AG04450 (cell line): Measurements from ENCODE around the gene COL9A2. TPM values are rescaled to one million over a fixed set of nuclear protein-coding genes. Genes with fewer than 3 reads are reported as not detected.

Source experiments
- CTCF ChIA-PET: fragments of 300-600, 350-600 bp; formaldehyde crosslinking; extraction: SDS; loops from one replicate; lab custom pipeline; 2022; ENCODE audit warnings: antibody characterized with exemption, inconsistent platforms; lab: Charles Lee
- POLR2A ChIA-PET: fragments of 350-600 bp; formaldehyde crosslinking; extraction: SDS; loops from one replicate; lab custom pipeline; 2021; ENCODE audit warnings: antibody characterized with exemption, inconsistent platforms; lab: Yijun Ruan, JAX
- DNase-seq: peaks from one replicate; pipeline ENCODE4 v3.0.0-alpha.2; 2011; ENCODE audit warnings: low read depth, low spot score
- H3K27ac ChIP-seq: one replicate; pipeline ENCODE4 v1.5.1; 2012; ENCODE audit warnings: low read depth, low read length, control low read depth
- H3K27me3 ChIP-seq: one replicate; pipeline ENCODE4 v1.6.0; 2012; ENCODE audit warnings: low read length; ENCODE audit not compliant: control insufficient read depth, insufficient read depth
- H3K4me3 ChIP-seq: 2 replicates; pipeline ENCODE4 v1.5.1; 2011; ENCODE audit warnings: mild to moderate bottlenecking, low read depth, low read length, control low read depth
- H3K9me3 ChIP-seq: 2 replicates; pipeline ENCODE4 v1.5.1; 2012; ENCODE audit warnings: low read length; ENCODE audit not compliant: control insufficient read depth, insufficient read depth
- CTCF ChIP-seq: IDR thresholded peaks from 2 replicates; pipeline ENCODE4 v1.5.1; 2011; ENCODE audit warnings: low read depth, low read length, control low read depth, inconsistent platforms
- polyA plus RNA-seq: library from polyadenylated mRNA; depleted of rRNA; stranded (reverse); fragments of >200 nt; gene quantifications from 2 replicates; pipeline ENCODE4 v1.2.3, GENCODE V29; 2011

Gene COL9A2
- polyA plus RNA-seq, 1 experiment = 1.1 TPM

GRCh38 chr1:40305451-40305850 lies 11.6 kb downstream of the COL9A2 start:
- TF ChIP-seq CTCF = peak; percentile 19; the same call in 1 of the 2 replicates
- H3K9me3 ChIP-seq = no peaks in the 10 kb centered on the region; the same call in 1 of the 2 replicates
- CTCF ChIA-PET = interaction anchor here (0.6 to 1.2 kb wide), 4 partner anchors 10 to 153 kb away, joined by 3 to 10 read pairs (median 6); no protein-coding TSS in a partner anchor
- H3K27ac ChIP-seq = no peak overlapping the region
- DNase-seq = no peak
- POLR2A ChIA-PET = interaction anchor here (0.7 kb wide), 1 partner anchor 14 kb away, joined by 14 read pairs; no protein-coding TSS in a partner anchor
- H3K4me3 ChIP-seq = no peak overlapping the region
- peaks cover 3% of the 10 kb centered on the region for H3K27me3 ChIP-seq

GRCh38 chr1:40303790-40304189 lies 13.3 kb downstream of the COL9A2 start:
- ChIA-PET POLR2A (no interaction called here), CTCF (no interaction called here)
- no peak overlapping the region for H3K27ac ChIP-seq
- H3K9me3 ChIP-seq = no peaks in the 10 kb centered on the region; the same call in 1 of the 2 replicates
- H3K4me3 ChIP-seq = no peak overlapping the region
- no peak for DNase-seq
- no peak for TF ChIP-seq CTCF
- peaks cover 3% of the 10 kb centered on the region for H3K27me3 ChIP-seq

- ChIA-PET CTCF (no interaction called here), POLR2A (no interaction called here)
- Histone ChIP-seq H3K27ac (no peak overlapping the region), H3K4me3 (no peak overlapping the region), H3K9me3 (no peaks in the 10 kb centered on the region; the same call in 1 of the 2 replicates), H3K27me3 (peaks cover 3% of the 10 kb centered on the region)
- TF ChIP-seq CTCF = no peak
- no peak for DNase-seq
These were observed 13.9 kb downstream of the COL9A2 start for GRCh38 chr1:40303051-40303771.

GRCh38 chr1:40302475-40302874 lies 14.6 kb downstream of the COL9A2 start:
- DNase-seq = no peak
- Histone ChIP-seq H3K27me3 (peaks cover 3% of the 10 kb centered on the region), H3K4me3 (no peak overlapping the region), H3K27ac (no peak overlapping the region), H3K9me3 (no peaks in the 10 kb centered on the region; the same call in 1 of the 2 replicates)
- TF ChIP-seq CTCF = no peak
- ChIA-PET CTCF (no interaction called here), POLR2A (no interaction called here)

- Histone ChIP-seq H3K4me3 (no peak overlapping the region), H3K27me3 (peaks cover 3% of the 10 kb centered on the region), H3K27ac (no peak overlapping the region), H3K9me3 (no peaks in the 10 kb centered on the region; the same call in 1 of the 2 replicates)
- no peak for DNase-seq
- ChIA-PET POLR2A (no interaction called here), CTCF (interaction anchor here (2.1 kb wide), 1 partner anchor 13 kb away, joined by 10 read pairs; no protein-coding TSS in a partner anchor)
- no peak for TF ChIP-seq CTCF
These were observed 15.4 kb downstream of the COL9A2 start for GRCh38 chr1:40301541-40302299.
